Cerebellar cortex (tissue), 1 donor: ENCODE data around the gene BMP6.
"Not testable (repeated sequence)": the region's sequence is repeated elsewhere in the genome, so short reads cannot be mapped to it uniquely, and the experiment has no call there.

Experiments
- DNase-seq: peaks from one replicate; pipeline ENCODE4 v3.0.0-alpha.2; 2015; ENCODE audit warnings: low spot score

Gene BMP6

DNA sequence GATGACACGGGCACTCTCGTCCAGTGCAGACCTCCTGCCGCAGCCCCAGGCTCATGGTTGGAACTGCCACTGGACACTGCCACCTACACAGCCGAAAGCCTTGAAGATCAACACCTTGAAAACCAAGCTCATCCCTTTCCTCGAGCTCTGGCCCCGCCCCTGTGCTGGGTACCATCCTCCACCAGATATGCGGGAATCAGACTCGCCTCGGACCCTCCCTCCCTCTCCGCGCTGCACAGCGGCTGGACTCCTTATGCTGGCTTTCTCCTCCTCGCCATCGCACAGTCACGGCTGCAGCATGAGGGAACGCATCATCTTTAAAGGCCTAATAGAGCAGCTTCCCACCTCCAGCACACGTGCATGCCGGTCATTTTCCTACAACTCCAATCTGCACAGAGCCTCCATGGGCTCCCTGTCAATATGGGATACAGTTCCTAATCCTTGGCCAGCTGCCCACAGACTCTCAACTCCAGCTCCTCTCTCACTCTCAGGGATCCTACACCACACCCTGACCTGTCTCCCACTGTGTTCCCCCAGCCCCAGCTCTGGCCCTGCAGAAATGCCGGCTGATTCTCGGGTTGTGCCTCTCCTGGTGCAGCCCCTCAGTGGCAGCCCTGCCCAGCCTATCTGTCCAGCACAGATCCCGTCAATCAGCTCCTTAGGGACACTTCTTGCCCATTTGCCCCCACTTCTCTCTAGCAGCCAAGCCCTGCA lies 161.5 kb downstream of the BMP6 start:
- no peak for DNase-seq

DNA sequence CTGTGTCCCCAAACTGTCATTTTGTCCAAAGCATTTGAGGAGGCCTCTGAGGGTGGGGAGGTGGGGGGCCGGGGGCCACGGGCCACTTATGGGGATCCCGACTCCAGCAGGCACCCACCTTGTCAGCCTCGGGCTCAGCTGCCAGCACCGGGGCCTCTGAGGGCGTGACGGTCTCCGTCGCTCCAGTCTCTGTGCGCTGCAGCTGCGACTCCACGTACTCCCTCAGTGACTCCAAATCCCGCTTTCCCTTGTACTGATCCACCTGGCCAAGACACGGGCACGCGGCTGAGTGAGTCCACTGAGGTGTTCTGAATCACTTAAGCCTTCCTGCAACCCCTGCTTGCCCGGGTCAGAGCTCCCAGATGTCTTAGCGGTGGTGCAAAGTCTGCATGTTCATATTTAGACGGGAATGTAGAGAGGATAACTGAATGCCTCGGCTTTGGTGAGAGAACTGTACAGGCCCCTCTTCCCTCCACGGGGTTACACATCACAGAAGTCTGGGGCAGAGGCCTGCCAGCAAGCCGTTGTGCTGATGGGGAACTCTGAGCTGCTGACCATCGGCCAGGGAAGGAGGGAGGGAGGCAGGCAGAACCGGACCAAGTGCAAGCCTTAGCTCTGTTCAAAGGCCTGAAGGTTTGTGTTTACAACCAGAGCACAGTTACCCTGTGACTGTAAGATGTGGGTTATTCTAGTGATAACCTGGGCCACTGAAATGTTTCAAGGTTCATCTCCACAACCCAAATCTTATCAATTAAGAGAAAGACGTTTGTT lies 162.9 kb downstream of the BMP6 start:
- DNase-seq = no peak

DNA sequence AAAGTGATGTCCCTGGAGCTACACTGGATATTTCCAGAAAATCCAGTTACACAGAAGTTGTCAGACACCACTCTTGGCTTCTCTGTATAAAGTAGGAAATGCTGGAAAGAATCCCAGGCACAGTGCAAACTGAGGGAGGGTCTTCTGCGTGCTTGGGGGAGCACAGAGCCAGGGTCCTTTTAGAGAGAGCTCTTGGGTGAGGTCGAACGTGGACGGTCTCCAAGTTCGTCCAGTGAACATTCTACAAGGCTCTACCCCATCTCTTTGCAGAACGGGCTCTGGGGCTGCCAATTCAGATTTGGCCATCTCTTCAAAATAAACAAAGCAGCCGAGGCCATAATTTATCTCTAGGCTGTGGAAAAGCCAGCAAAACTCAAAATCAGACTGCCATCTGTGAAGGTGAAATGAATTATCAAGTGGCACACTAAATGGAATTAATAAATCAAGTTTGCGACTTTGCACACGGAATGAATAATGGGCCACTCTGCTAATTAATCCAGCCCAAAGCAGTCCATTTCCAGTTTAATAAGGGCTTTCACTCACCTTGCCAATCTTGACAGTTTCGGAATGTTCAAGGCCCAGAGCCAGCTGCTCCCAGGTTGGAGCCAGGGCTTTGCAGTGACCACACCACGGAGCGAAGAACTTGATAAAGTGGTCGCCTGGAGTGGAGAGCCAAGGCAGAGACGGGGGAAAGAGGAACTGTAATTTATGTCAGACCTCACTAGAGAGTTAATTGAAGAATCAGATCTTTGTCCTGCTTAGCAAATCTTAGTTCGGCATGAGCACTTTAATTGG lies 165.4 kb downstream of the BMP6 start:
- DNase-seq = no peak

DNA sequence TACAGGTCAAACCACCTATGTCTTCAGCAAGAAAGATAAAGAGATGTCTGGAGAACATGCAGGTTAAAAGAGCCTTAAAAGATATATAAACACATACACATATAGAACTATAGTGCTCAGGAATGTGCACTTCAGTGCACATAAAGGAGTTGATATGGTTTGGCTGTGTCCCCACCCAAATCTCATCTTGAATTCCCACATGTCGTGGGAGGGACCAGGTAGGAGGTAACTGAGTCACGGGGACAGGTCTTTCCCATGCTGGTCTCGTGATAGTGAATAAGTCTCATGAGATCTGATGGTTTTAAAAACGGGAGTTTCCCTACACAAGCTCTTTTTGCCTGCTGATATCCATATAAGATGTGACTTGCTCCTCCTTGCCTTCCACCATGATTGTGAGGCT lies 166.5 kb downstream of the BMP6 start:
- not testable (repeated sequence) for DNase-seq

DNA sequence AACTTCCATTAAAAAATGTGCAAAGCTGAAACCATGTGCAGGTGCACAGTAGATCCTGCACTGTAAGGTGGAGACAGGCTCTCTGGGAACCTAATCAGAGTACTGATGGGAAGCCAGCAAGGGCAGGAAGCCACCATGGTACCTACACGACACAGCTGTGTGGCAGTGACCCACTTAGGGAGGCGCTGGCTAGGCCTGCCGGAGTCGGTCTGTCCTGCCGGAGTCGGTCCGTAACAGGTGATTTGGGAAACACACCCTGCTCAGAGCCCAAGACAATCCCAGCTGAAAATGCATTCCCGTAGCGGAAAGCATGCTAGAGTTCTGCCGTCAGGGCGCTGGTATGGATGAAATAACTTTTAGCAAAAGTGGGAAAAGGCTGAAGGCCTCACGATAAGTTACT lies 167.4 kb downstream of the BMP6 start:
- no peak for DNase-seq

DNA sequence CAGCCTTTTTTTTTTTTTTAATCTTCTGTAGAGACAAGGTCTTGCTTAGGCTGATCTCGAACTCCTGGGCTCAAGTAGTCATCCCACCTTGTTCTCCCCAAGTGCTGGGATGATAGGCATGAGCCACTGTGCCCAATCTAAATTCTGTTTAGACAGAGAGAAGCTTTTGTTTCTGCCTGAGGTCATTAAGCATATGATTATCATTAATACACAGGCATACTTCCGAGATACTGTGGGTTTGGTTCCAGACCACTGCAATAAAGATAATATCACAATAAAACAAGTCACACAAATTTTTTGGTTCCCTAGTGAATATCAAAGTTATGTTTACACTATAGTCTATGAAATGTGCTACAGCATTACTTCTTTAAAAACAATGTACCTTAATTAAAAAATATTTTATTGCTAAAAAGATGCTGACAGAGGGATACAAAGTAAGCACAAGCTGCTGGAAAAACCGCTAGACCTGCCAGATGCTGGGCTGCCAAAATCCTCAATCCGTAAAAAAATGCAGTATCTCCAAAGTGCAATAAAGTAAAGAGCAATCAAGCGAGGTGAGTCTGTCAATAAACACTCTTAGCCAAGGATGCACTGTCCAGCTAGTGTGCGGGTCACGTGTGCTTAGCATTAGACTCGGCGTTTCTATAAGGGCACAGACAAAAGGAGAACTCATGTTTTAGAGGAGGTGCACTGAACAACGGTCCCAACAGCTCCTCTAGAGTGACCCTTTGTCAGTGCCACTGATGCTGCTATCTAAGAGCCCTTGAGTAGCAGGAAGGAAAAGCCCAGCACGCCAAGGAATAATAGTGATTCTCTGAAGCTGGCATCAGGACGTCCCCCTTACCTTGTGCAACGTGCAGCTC lies 168.6 kb downstream of the BMP6 start:
- no peak for DNase-seq

DNA sequence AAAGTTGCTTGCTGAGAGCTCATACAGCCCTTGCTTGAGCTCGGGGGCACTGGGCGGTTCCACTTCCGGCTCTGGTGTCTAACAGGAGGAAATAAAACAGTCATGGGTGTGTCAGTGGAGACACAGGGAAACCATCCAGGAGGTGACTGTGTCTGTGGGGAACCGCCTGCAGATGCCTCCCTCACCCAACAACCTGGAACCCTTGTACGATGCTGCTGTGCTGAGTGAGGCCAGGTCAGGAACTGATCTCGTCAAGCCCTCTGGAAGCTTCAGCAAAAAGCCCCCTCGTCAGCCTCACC lies 169.2 kb downstream of the BMP6 start:
- no peak for DNase-seq

DNA sequence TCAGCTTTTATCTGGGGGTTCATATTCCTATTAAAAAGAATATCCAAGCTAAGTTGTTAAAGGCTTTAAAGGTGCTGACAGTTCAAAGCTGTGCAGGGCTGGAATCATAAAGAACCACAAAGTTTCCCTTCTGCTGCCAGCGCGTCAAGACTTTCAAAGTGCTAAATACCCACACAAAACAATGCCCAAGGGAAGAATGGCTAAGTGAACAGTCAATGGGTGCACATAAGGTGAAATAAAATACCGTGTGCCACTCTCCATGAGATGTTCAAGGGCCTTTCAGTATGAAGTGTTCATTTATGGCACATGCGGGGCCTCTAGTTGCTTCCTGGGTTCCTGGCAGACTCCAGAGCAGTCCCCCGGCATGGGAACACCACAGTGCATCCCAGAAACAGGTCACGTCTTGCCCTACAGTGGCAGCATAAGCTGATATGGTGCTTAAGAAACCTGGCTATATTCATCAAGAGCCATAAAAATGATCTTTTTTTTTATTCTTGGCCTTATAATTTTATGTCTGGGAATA lies 170.6 kb downstream of the BMP6 start:
- no peak for DNase-seq

DNA sequence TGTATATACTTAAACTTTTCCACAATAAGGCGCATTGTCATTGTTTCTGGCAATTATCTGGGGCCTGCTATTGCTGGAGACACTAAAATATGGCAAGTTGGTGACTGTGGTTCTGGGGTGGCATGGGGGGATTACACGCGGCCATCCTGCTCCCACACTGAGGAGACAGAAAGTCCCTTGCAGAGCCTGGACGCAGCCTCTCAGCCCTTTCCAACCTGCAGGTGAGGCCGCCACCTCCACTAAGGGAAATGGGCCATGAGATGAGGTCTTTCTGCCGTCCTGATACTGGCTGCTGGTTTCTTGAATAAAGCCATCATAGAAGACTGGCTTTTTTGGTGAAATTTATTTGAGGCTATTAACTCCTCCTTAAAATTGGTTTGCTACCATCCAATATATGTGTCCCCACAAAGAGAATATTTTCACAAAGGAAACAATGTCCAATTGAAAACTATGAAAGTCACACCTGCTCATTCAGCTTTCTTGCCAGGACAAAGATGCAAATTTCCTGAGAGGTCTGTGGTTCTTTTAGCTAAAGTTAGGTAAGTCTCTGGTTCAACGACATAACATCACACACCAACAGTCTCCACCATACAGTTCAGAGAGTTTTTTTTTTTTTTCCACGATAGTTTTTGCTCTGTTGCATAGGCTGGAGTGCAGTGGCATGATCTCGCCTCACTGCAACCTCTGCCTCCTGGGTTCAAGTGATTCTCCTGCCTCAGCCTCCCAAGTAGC lies 171.7 kb downstream of the BMP6 start:
- DNase-seq = no peak

DNA sequence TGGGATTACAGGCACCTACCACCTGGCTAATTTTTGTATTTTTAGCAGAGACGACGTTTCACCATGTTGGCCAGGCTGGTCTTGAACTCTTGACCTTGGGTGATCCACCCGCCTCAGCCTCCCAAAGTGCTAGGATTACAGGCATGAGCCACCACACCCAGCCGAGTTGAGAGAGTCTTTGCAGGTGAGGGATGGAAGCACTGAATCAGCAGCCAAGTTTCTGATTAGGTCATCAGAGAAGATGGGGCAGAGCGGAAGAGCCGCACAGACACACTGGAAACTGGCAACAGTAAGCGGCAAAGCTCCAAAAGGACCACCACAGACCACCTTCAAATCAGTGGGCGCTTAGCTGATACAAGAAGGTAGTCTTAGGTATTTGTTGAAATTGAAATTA lies 172.3 kb downstream of the BMP6 start:
- DNase-seq = not testable (repeated sequence)

DNA sequence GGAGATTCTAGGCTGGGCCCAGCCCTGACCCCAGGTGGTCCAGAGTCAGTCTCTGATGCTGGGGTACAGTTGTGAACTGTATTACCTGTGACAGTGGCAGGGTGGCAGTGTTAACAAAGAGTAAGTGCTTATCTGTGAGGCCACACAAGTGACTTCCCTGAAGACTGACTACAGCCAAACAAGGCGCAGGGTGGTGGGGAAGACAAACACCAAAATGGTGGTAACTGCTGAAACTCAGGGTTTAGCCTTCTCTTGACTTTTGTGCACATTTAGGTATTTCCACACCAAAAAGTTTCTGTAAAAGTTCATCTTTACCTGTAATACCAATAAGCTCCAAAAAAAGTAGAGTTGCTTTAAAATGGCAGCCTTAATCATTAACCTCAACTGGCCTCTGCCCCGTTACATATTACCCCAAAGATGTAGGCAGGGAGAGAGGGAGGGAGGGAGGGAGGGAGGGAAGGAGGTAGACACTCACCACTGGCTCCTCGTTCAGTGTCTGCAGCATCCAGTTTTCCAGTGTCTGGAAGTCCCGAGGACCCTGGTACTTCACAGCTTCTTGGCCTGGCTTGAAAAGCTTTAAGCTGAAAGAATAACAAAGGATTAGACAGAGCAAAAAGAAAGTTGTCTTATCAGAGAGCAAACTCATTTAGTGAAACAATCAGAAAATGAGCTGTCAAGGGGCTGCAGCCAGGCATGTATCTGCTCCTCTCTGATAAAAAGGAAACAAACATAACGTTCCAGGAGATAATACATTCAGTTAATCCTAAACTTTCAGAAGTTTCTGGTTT lies 173.4 kb downstream of the BMP6 start:
- DNase-seq = no peak

DNA sequence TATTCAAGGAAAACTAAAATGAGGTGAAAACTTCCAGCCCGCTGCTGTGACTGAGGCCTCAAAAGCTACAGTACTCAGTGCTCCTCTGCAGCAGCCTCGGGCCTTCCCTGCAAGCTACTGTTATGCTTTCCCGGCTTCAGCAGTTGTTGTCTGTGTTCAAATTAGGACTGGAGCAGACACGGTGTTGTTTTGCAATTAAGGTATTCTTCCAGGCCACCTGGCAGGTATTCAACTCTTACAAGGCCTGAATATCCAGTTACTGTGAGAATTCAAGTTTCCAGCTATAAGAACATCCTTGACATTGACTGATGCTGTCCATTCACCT lies 174.0 kb downstream of the BMP6 start:
- no peak for DNase-seq

DNA sequence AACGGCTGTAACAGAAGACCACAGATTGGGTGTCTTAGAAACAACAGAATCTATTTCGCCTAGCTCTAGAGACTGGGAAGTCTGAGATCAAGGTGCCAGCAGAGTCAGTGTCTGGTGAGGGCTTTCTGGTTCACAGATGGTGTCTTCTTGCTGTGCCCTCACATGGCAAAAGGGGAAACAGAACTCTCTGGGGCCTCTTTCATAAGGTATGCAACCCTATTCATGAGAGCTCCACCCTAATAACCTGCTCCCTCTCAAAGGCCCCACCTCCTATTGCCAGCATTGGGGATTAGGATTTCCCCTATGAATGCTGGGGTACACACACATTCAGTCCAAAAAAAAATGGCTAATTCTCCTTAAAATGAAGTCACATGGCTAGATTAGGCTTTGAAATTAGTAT lies 174.7 kb downstream of the BMP6 start:
- no peak for DNase-seq

DNA sequence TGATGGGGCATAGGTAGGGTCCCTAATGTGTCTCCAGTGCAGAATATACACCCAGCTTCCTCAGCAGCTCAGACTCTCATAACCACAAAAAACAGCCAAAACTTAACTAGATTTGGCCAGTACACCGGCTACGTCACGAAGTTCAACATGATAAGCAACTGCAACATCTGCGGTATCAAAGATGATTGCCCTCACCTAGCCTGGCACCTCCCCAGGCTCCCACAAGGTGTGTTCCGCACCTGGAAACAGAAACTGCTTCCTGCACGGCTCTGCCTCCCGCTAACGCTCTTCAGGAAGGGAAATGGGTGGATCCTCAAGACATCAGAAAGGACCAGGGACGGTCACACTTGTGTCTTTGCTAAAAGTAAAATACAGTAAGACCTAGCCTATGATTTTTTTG lies 175.2 kb downstream of the BMP6 start:
- DNase-seq = no peak

DNA sequence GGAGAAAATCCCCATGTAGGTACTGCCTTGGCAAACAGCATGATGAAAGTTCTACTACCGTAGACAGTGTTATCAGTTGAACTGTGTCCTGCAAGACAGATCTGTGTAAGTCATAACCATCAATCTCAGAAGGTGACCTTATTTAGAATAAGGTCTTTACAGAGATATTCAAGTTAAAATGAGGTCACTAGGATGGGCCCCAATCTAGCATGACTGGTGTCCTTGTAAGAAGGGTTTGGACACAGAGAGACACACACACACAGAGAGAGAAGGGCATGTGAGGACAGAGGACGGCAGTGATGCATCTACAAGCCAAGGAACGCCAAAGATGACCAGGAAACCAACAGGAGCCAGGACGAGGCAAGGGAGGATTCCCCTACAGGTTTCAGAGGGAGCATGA lies 175.9 kb downstream of the BMP6 start:
- DNase-seq = no peak

DNA sequence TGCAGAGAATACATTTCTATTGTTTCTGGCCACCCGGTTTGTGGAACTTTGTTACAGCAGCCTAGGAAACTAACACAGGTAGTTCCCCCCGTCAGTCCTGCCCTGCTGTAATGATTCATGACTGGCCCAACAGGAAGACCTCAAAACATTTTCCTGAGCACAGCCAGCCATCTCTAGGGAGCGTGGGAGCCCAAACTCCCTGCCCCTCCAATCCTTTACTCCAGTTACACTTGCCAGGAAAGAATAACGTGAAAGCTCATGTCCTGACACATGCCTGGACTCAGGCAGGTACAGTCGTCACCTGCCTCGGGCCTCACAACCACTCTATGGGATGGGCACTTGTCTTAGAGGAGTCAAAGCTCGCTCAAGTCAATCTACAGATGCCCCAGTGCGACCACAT lies 176.3 kb downstream of the BMP6 start:
- no peak for DNase-seq

DNA sequence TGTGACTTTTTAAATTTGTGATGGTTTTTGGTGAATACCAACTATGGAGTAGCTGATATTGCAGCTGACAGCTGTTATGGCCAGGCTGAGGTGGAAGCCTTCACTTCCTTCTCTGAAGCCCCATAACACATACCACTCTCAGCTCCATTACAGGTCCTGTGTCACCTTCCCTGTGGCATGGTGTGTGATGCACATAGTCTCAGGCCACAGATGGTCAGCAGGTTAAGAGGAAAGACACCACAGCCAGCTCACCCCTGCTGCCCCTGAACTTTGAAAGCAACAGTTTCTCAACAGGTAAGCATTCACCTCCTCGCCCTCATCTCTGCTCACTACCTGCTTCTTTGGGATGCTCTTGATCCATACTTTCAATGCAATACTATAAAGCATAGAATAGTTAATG lies 177.0 kb downstream of the BMP6 start:
- no peak for DNase-seq

DNA sequence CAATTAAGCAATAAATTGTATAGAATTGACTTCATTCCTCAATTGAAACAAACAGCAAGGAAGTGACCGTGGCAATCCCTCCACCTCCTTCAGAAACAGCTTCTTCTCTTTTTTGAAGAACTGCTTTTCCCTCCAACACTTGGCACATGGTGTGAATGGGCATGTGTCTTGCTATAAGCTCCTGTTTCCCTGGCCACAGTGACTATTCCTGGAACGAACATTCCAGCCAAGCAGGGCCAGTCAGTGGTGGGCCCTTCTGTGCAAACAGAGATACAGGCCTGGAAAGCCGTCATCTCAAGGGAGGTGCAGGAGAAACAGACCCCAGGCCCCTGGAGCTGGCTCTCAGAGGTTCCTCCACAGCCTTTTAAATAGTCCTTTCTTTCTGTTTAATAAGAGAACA lies 177.8 kb downstream of the BMP6 start:
- DNase-seq = no peak

DNA sequence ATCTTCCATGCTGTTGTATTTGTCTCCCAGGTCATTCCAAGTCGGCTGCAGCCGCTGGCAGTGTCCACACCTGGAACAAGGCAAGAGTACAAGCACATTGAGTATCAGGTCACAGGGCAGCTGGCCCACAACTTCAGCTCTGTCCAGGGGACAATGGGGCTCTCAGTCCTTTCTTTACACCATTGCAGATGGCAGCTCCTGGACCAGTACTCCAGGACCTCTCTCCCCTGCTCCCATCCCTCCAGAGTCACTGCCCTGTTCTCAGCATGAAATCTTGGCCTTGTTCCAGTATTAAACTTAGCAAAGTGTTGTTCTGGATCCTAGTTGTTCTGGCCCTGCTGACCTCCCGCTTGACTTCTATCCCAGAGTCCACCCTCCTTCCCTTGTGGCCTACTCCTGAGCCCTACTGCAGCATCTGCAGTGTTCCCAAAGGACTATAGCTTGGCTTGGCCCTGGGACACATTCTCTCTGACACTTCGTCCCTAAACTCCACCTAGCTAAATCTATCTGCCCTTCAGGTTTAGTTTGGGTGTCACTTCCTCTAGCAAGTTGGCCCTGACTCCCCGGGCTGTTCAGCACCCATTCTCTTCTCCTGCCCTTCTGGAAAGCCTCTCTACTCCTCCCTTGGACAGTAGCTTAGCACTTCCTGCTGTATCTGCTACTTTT lies 178.9 kb downstream of the BMP6 start:
- no peak for DNase-seq

DNA sequence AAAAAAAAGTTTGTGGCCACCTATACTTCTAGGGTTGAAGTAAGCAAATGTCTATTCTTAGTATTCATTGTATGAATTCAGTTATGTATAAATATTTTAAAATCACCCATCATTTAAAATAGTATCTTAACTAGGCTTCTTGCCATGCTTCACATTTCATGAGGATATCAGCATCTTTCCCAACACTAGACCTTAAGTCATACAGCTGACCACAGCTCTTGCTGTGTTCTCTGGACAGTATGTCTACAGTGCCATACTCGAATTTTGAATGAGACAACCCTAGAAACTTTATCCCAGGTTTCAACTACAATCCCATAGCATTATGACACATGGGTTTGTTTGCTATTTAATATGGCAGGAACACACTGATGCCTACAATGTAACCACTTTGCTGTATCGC lies 179.5 kb downstream of the BMP6 start:
- DNase-seq = no peak
